LNCAP (cell line): ENCODE data around the gene EPHA3.

Experiments used
- CTCF ChIP-seq: fragments of 450-650 bp; IDR thresholded peaks from 2 replicates; pipeline ENCODE4 v1.5.1; 2017; ENCODE audit warnings: mild to moderate bottlenecking

EPHA3 gene

GRCh38 chr3:89395456-89395855, 288.0 kb downstream of the EPHA3 start:
- no peak for TF ChIP-seq CTCF

GRCh38 chr3:89395996-89396395, 288.6 kb downstream of the EPHA3 start:
- no peak for TF ChIP-seq CTCF

GRCh38 chr3:89402051-89402450, 294.6 kb downstream of the EPHA3 start:
- no peak for TF ChIP-seq CTCF

GRCh38 chr3:89405176-89405575, 297.8 kb downstream of the EPHA3 start:
- TF ChIP-seq CTCF = no peak

GRCh38 chr3:89405593-89405992, 298.2 kb downstream of the EPHA3 start:
- TF ChIP-seq CTCF = no peak

- no peak for TF ChIP-seq CTCF
Measured at GRCh38 chr3:89411201-89411600, 303.8 kb downstream of the EPHA3 start.

- TF ChIP-seq CTCF = no peak
Measured at GRCh38 chr3:89414270-89414669, 306.8 kb downstream of the EPHA3 start.

GRCh38 chr3:89419647-89420241, 312.3 kb downstream of the EPHA3 start:
- TF ChIP-seq CTCF = no peak
